Esophagus squamous epithelium (tissue), 5 donors: ENCODE results near the gene TSPAN14. TPM values are rescaled to one million over a fixed set of nuclear protein-coding genes. Genes with fewer than 3 reads are reported as not detected.
A peak's percentile ranks its signal among the peaks of the same experiment; 100 is the strongest.

Source experiments
- DNase-seq: peaks from one replicate; lab custom pipeline; 2025; lab: John Stamatoyannopoulos, UW
- H3K27ac ChIP-seq, 4 donors: fragments of 200-600 bp; sonication (generic); one replicate each; pipeline ENCODE4 v1.5.1; 2016 to 2019; ENCODE audit warnings: mild to moderate bottlenecking in 1 of 4
- H3K27me3 ChIP-seq, 4 donors: fragments of 200-600 bp; sonication (generic); 1 replicate in 3 of 4; 2 replicates in 1 of 4; pipeline versions ENCODE4 v1.5.1 to v1.6.0; 2017 to 2021; ENCODE audit warnings: antibody characterized with exemption in 1 of 4
- H3K36me3 ChIP-seq, 3 donors: fragments of 200-600 bp; sonication (generic); one replicate each; pipeline ENCODE4 v1.5.1; 2016 to 2019
- H3K4me1 ChIP-seq, 3 donors: fragments of 200-600 bp; sonication (generic); one replicate each; pipeline ENCODE4 v1.5.1; 2017 to 2019
- H3K4me3 ChIP-seq, 4 donors: fragments of 200-600 bp; sonication (generic); 1 replicate in 3 of 4; 2 replicates in 1 of 4; pipeline ENCODE4 v1.5.1; 2016 to 2019; ENCODE audit warnings: mild to moderate bottlenecking in 2 of 4, moderate library complexity in 1 of 4
- H3K9me3 ChIP-seq, 3 donors: fragments of 200-600 bp; sonication (generic); one replicate each; pipeline ENCODE4 v1.5.1; 2016 to 2019
- CTCF ChIP-seq, 6 experiments: fragments of 450-650 bp in 4 of 6; fragments of 200-600 bp in 2 of 6; sonication (generic) in 2 of 6; IDR thresholded peaks; one replicate each; pipeline ENCODE4 v1.5.1; 2016 to 2019; ENCODE audit warnings: antibody characterized with exemption in 6 of 6, mild to moderate bottlenecking in 4 of 6, moderate library complexity in 4 of 6
- POLR2A ChIP-seq, 4 donors: fragments of 450-650 bp; IDR thresholded peaks; one replicate each; pipeline ENCODE4 v1.6.1; 2017; ENCODE audit warnings: antibody characterized with exemption in 4 of 4, mild to moderate bottlenecking in 4 of 4, moderate library complexity in 3 of 4
- WGBS, 2 donors: methylation state at CpG; one replicate each; pipeline ENCODE4 v1.1.5; 2018; 5-methylcytosine and 5-hydroxymethylcytosine counted together
- intact Hi-C: fragments of 100-400 bp; cut with DNase I; formaldehyde crosslinking; loops from one replicate; pipeline ENCODE4 v1.15.0; 2022
- total RNA-seq, 4 donors: library from RNA; depleted of rRNA; stranded (reverse); fragments of >200 nt; gene quantifications; one replicate each; pipeline ENCODE4 v1.1.0, GENCODE V29; 2016
- donor health status: DM: yes; HTN: yes; CAD: no.

Gene TSPAN14
- total RNA-seq, 4 donors from 2014 or later, result 66.4 to 118 (median 89.8) TPM

DNA sequence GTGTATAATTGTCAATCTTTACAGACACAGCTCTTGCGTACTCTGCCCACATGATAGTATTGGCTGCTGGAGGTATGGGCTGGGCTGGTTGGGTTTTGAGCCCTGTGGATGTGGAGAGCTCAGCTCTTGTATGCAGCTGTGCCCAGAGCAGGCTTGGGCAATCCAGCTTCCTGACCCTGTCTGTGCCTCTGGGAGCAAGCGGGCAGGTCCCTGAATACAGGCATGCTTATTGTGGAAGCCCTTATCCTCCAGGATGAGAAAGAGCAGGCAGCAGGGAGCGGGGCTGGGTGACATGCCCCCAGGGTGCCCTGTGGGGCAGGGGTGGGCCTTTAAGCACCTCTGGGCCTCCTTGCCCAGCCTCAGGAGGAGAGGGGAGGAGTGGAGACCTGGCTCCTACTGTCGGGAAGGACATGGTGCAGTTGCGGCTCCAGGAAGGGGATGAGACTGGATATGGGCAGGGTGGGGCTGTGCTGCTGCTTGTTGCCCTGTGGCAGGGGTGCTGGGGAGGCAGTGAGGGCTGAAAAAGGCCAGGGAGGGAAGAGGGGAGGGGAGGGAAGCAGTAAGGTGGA is 50.9 kb downstream of the TSPAN14 start:
- Histone ChIP-seq H3K4me1 (peaks cover 66 to 95% (median 70%) of the 10 kb centered on the region in 3 donors), H3K27me3 (no peaks in the 10 kb centered on the region), H3K4me3 (peak overlapping the region in 2 of 4 donors; percentile 4 to 11), H3K9me3 (no peaks in the 10 kb centered on the region), H3K36me3 (peaks cover 4 to 35% (median 27%) of the 10 kb centered on the region in 3 donors), H3K27ac (peak overlapping the region; percentile 83 to 94 (median 90))
- DNase-seq, result no peak
- WGBS, 2 donors, result 43 to 60% methylated on average over 2 to 3 of the region's 5 CpGs
- TF ChIP-seq POLR2A (IDR thresholded peaks at IDR 0.05), result no peak
- no peak for TF ChIP-seq CTCF (IDR thresholded peaks at IDR 0.05)
- intact Hi-C loops, result loop anchor here (5.0 to 10.0 kb wide), 2 partner anchors 53 to 120 kb away; partner anchors contain the start of gene TSPAN14

DNA sequence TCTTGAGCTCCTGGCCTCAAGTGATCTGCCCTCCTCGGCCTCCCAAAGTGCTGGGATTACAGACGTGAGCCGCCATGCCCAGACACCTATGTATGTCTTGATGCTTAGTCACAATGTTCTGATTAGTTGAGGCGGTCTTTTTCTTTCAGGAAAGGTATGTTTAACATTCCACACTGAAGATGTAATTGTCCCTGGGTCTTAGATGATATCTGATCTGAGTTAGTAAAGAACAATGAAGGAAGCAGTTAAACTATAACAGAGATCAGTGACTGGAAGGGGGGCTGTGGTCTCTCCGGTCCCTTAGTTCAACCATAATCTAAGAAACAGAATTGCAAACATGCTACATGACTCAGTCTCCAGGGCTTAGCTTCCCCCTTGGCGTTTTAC is 52.1 kb downstream of the TSPAN14 start:
- DNase-seq, result no peak
- Histone ChIP-seq H3K9me3 (no peaks in the 10 kb centered on the region), H3K36me3 (peaks cover 4 to 47% (median 29%) of the 10 kb centered on the region in 3 donors), H3K27me3 (no peaks in the 10 kb centered on the region), H3K4me3 (no peak overlapping the region), H3K4me1 (peaks cover 57 to 94% (median 61%) of the 10 kb centered on the region in 3 donors), H3K27ac (peak overlapping the region; percentile 83 to 94 (median 90))
- WGBS, 2 donors, result 43 to 50% methylated on average over 4 to 6 of the region's 6 CpGs
- TF ChIP-seq CTCF (IDR thresholded peaks at IDR 0.05) (no peak), POLR2A (IDR thresholded peaks at IDR 0.05) (no peak)
- intact Hi-C loops, result loop anchor here (10.0 kb wide), 1 partner anchor 121 kb away; no protein-coding TSS in a partner anchor

GRCh38 chr10:80506836-80507487 is 52.9 kb downstream of the TSPAN14 start:
- peak overlapping the region; percentile 83 to 94 (median 90) for H3K27ac ChIP-seq
- WGBS, 2 donors, result 92% methylated on average over 7 to 8 of the region's 13 CpGs
- H3K9me3 ChIP-seq, result no peaks in the 10 kb centered on the region
- no peak overlapping the region for H3K4me3 ChIP-seq
- no peak for TF ChIP-seq POLR2A (IDR thresholded peaks at IDR 0.05)
- TF ChIP-seq CTCF (IDR thresholded peaks at IDR 0.05), result no peak
- H3K36me3 ChIP-seq, result peaks cover 4 to 55% (median 35%) of the 10 kb centered on the region in 3 donors
- DNase-seq, result no peak
- intact Hi-C loops, result loop anchor here (10.0 kb wide), 1 partner anchor 122 kb away; no protein-coding TSS in a partner anchor
- no peaks in the 10 kb centered on the region for H3K27me3 ChIP-seq
- H3K4me1 ChIP-seq, result peaks cover 49 to 90% (median 53%) of the 10 kb centered on the region in 3 donors

DNA sequence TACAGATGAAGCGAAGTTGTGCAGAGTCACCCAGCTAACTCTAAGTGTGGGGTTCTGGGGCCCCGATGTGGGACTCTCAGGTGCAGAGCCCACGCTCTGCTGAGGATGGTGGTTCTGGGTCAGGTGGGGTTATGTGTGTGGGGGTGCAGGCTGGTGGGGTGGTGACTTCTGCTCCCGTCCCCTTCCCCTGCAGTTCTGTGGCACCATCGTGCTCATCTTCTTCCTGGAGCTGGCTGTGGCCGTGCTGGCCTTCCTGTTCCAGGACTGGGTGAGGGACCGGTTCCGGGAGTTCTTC is 54.9 kb downstream of the TSPAN14 start:
- H3K9me3 ChIP-seq, result no peaks in the 10 kb centered on the region
- DNase-seq, result no peak
- TF ChIP-seq CTCF (IDR thresholded peaks at IDR 0.05) (no peak), POLR2A (IDR thresholded peaks at IDR 0.05) (no peak)
- intact Hi-C loops, result loop anchor here (10.0 kb wide), 1 partner anchor 124 kb away; no protein-coding TSS in a partner anchor
- H3K36me3 ChIP-seq, result peaks cover 24 to 76% (median 55%) of the 10 kb centered on the region in 3 donors
- WGBS, 2 donors, result 65 to 89% methylated on average over 6 of the region's 8 CpGs
- H3K27me3 ChIP-seq, result no peaks in the 10 kb centered on the region
- peak overlapping the region; percentile 5 to 80 (median 38) for H3K27ac ChIP-seq
- H3K4me1 ChIP-seq, result peaks cover 30 to 69% (median 32%) of the 10 kb centered on the region in 3 donors
- no peak overlapping the region for H3K4me3 ChIP-seq
